Nephron (organoid): ENCODE measurements around the gene SLC13A4.

Experiments used
- H3K27ac Mint-ChIP-seq, 3 experiments: 2 replicates each; pipeline ENCODE4 v1.8.0; 2020; ENCODE audit warnings: mixed read lengths in 3 of 3, mild to moderate bottlenecking in 2 of 3, moderate library complexity in 1 of 3
- H3K27me3 Mint-ChIP-seq: 2 replicates; pipeline ENCODE4 v1.8.0; 2021; ENCODE audit warnings: low read depth, mild to moderate bottlenecking, moderate library complexity, mixed read lengths
- H3K36me3 Mint-ChIP-seq: 2 replicates; pipeline ENCODE4 v1.8.0; 2020; ENCODE audit warnings: low read depth, mixed read lengths
- H3K4me1 Mint-ChIP-seq: 2 replicates; pipeline ENCODE4 v1.8.0; 2020; ENCODE audit warnings: mixed read lengths
- H3K4me3 Mint-ChIP-seq, 3 experiments: 2 replicates each; pipeline ENCODE4 v1.8.0; 2020; ENCODE audit warnings: mild to moderate bottlenecking in 3 of 3, mixed read lengths in 3 of 3, moderate library complexity in 2 of 3
- H3K9me3 Mint-ChIP-seq: 2 replicates; pipeline ENCODE4 v1.8.0; 2020; ENCODE audit warnings: mixed read lengths
- CTCF ChIP-seq, 3 experiments: fragments of 200-600 bp; sonication (generic); IDR thresholded peaks; one replicate each; pipeline ENCODE4 v1.5.0; 2021; ENCODE audit warnings: antibody characterized with exemption in 3 of 3; ENCODE audit not compliant: unreplicated experiment in 3 of 3

Gene SLC13A4

GRCh38 chr7:135768064-135768463, 40.1 kb upstream of the SLC13A4 start:
- H3K4me1 Mint-ChIP-seq: peaks cover 15% of the 10 kb centered on the region
- H3K9me3 Mint-ChIP-seq: no peaks in the 10 kb centered on the region
- peaks cover 3% of the 10 kb centered on the region for H3K27me3 Mint-ChIP-seq
- H3K4me3 Mint-ChIP-seq: no peak overlapping the region
- no peak for TF ChIP-seq CTCF (IDR thresholded peaks at IDR 0.05; ENCODE audit: unreplicated experiment in 3 of 3)
- no peak overlapping the region for H3K27ac Mint-ChIP-seq
- H3K36me3 Mint-ChIP-seq: no peaks in the 10 kb centered on the region

- Mint-ChIP-seq H3K27me3 (peaks cover 4% of the 10 kb centered on the region), H3K36me3 (no peaks in the 10 kb centered on the region), H3K4me1 (peaks cover under 1% of the 10 kb centered on the region), H3K27ac (no peak overlapping the region), H3K9me3 (no peaks in the 10 kb centered on the region), H3K4me3 (no peak overlapping the region)
- no peak for TF ChIP-seq CTCF (IDR thresholded peaks at IDR 0.05; ENCODE audit: unreplicated experiment in 3 of 3)
Measured at GRCh38 chr7:135763261-135763660, 35.3 kb upstream of the SLC13A4 start.

- H3K4me1 Mint-ChIP-seq: peaks cover 5% of the 10 kb centered on the region
- H3K27me3 Mint-ChIP-seq: peaks cover 12% of the 10 kb centered on the region
- H3K36me3 Mint-ChIP-seq: no peaks in the 10 kb centered on the region
Measured at GRCh38 chr7:135761751-135762488, 33.9 kb upstream of the SLC13A4 start.

GRCh38 chr7:135759532-135759931, 31.5 kb upstream of the SLC13A4 start:
- H3K4me3 Mint-ChIP-seq: no peak overlapping the region
- peaks cover 6% of the 10 kb centered on the region for H3K9me3 Mint-ChIP-seq
- peaks cover 5% of the 10 kb centered on the region for H3K4me1 Mint-ChIP-seq
- no peaks in the 10 kb centered on the region for H3K36me3 Mint-ChIP-seq
- no peak for TF ChIP-seq CTCF (IDR thresholded peaks at IDR 0.05; ENCODE audit: unreplicated experiment in 3 of 3)
- H3K27me3 Mint-ChIP-seq: peaks cover 20% of the 10 kb centered on the region
- no peak overlapping the region for H3K27ac Mint-ChIP-seq

More at GRCh38 chr7:135761751-135762488, 33.9 kb upstream of the SLC13A4 start:
- Mint-ChIP-seq H3K4me3 (no peak overlapping the region), H3K9me3 (peaks cover 6% of the 10 kb centered on the region), H3K27ac (no peak overlapping the region)
- TF ChIP-seq CTCF (IDR thresholded peaks at IDR 0.05; ENCODE audit: unreplicated experiment in 3 of 3): no peak

GRCh38 chr7:135758531-135758932, 30.5 kb upstream of the SLC13A4 start:
- peaks cover 6% of the 10 kb centered on the region for H3K9me3 Mint-ChIP-seq
- no peak overlapping the region for H3K4me3 Mint-ChIP-seq
- H3K27ac Mint-ChIP-seq: peak overlapping the region in 1 of 3 experiments; percentile 42
- peaks cover 5% of the 10 kb centered on the region for H3K4me1 Mint-ChIP-seq
- peaks cover 27% of the 10 kb centered on the region for H3K27me3 Mint-ChIP-seq
- no peak for TF ChIP-seq CTCF (IDR thresholded peaks at IDR 0.05; ENCODE audit: unreplicated experiment in 3 of 3)
- no peaks in the 10 kb centered on the region for H3K36me3 Mint-ChIP-seq
